Activated naive CD8-positive, alpha-beta T cell (primary cell): Measurements from ENCODE around the gene SORCS3.

Source experiments
- H3K27ac Mint-ChIP-seq: one replicate; pipeline ENCODE4 v1.8.0; 2021; ENCODE audit warnings: mixed read lengths
- H3K27me3 Mint-ChIP-seq: one replicate; pipeline ENCODE4 v1.8.0; 2021; ENCODE audit warnings: mixed read lengths
- H3K36me3 Mint-ChIP-seq: one replicate; pipeline ENCODE4 v1.8.0; 2021; ENCODE audit warnings: mixed read lengths
- H3K4me1 Mint-ChIP-seq: one replicate; pipeline ENCODE4 v1.8.0; 2021; ENCODE audit warnings: low read depth, mixed read lengths
- H3K4me3 Mint-ChIP-seq: one replicate; pipeline ENCODE4 v1.8.0; 2021; ENCODE audit warnings: mild to moderate bottlenecking, mixed read lengths
- H3K9me3 Mint-ChIP-seq: one replicate; pipeline ENCODE4 v1.8.0; 2021; ENCODE audit warnings: low read depth, mixed read lengths

SORCS3 gene

DNA sequence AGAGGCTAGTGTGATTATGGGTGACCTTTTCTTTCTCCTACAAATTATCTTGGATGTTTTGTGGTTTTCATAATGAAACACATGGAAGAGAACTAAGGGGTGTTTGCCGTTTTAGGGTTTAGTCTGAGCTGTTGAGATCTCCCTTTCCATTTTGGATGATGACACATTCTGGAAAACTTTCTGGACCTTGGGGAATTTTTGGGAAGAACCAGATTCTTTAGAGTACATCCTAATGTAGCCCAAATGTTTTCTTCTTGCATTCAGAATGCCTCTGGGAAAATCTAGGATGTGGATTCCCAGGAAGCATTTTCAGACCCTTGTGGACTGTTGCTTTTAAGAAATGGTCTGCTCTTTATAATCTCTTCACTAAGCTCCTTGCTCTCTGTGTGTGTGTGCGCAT lies 165.7 kb downstream of the SORCS3 start:
- Mint-ChIP-seq H3K4me3 (no peak overlapping the region), H3K9me3 (peaks cover 6% of the 10 kb centered on the region), H3K27me3 (peaks cover 10% of the 10 kb centered on the region), H3K27ac (no peak overlapping the region), H3K36me3 (no peaks in the 10 kb centered on the region), H3K4me1 (no peaks in the 10 kb centered on the region)

DNA sequence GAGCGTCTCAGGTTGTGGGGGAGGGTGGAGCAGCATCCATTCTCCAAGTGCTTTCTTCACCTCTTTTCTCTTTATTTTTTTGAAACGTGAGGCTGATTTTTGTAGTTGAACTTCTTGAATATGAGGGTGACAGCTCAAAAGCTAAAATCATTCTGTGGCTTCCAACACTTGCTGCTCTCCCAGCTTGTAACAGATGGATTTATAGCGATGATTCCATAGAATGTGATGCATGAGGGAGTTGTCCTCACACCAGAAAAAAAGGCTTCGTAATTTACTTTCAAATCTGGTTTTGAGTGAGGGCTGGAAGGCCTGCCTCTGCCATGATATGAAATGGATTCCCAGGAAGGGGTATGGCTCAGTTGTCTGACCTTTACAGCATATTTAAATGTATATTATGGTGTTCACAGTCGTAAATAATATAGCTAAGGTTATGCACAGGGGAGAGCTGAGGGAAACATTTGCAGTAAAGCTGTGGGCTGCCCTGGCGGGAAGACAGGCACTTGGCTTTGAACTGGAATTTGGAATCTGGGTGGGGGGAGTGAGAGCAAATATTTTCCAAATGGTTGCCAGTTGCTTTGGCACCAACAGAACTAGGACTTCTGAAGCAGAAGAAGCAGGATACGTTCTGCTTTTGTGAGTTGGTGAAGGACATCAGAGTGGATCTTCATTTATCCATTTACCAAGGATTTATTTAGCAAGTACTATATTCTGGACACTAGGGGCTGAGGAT lies 166.7 kb downstream of the SORCS3 start:
- Mint-ChIP-seq H3K4me1 (no peaks in the 10 kb centered on the region), H3K27me3 (peaks cover 10% of the 10 kb centered on the region), H3K27ac (no peak overlapping the region), H3K9me3 (peaks cover 6% of the 10 kb centered on the region), H3K36me3 (no peaks in the 10 kb centered on the region), H3K4me3 (no peak overlapping the region)

GRCh38 chr10:104809288-104810090 lies 168.4 kb downstream of the SORCS3 start:
- H3K36me3 Mint-ChIP-seq: no peaks in the 10 kb centered on the region
- peaks cover 6% of the 10 kb centered on the region for H3K9me3 Mint-ChIP-seq
- no peak overlapping the region for H3K4me3 Mint-ChIP-seq
- H3K27ac Mint-ChIP-seq: no peak overlapping the region
- H3K27me3 Mint-ChIP-seq: peaks cover 11% of the 10 kb centered on the region
- H3K4me1 Mint-ChIP-seq: no peaks in the 10 kb centered on the region

DNA sequence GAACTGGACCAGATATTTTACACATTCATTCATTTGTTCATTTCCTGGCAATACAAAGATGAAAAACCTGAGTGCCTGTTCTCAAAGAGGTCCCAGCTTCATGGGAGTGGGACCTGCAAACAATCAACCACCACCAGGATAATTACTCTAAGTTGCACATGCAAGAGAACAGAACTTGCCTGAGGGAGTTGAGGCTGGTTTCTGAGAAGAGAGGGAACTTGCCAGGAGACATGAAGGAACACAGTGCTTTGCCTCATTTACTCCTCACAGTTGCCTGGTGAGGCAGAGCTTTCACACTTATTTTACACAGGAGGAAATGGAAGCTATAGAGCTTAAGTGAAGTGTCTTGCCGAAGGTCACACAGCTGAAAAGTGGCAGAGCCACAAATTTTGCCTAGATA lies 170.1 kb downstream of the SORCS3 start:
- Mint-ChIP-seq H3K9me3 (peaks cover 6% of the 10 kb centered on the region), H3K36me3 (no peaks in the 10 kb centered on the region), H3K27me3 (peaks cover 10% of the 10 kb centered on the region), H3K4me1 (no peaks in the 10 kb centered on the region), H3K4me3 (no peak overlapping the region), H3K27ac (no peak overlapping the region)

DNA sequence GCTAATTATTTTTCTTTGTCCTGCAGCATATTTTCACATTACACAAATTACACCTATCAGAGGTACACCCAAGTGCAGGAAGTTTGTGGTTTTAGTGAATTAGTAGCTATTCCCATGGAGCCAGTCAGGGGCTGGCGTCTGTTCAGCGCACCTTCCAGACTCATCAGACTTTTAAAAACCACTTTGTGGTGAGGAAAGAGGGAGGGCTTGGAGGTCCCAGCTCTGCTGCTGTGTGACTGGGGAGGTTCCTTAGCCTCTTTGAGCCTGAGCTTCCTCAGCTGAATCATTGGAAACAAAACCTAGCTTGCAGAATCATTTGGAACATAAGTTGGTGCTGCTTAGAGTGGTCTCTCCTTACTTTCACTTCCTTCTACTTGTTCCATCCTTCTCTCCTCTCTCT lies 175.4 kb downstream of the SORCS3 start:
- H3K4me1 Mint-ChIP-seq: peaks cover 2% of the 10 kb centered on the region
- H3K4me3 Mint-ChIP-seq: no peak overlapping the region
- no peaks in the 10 kb centered on the region for H3K36me3 Mint-ChIP-seq
- H3K27ac Mint-ChIP-seq: no peak overlapping the region
- H3K27me3 Mint-ChIP-seq: peaks cover 6% of the 10 kb centered on the region
- no peaks in the 10 kb centered on the region for H3K9me3 Mint-ChIP-seq

- Mint-ChIP-seq H3K27ac (no peak overlapping the region), H3K4me3 (no peak overlapping the region), H3K27me3 (peaks cover 5% of the 10 kb centered on the region), H3K36me3 (no peaks in the 10 kb centered on the region), H3K9me3 (peaks cover 5% of the 10 kb centered on the region), H3K4me1 (peaks cover 2% of the 10 kb centered on the region)
Observed at GRCh38 chr10:104819731-104820130, 178.6 kb downstream of the SORCS3 start.

DNA sequence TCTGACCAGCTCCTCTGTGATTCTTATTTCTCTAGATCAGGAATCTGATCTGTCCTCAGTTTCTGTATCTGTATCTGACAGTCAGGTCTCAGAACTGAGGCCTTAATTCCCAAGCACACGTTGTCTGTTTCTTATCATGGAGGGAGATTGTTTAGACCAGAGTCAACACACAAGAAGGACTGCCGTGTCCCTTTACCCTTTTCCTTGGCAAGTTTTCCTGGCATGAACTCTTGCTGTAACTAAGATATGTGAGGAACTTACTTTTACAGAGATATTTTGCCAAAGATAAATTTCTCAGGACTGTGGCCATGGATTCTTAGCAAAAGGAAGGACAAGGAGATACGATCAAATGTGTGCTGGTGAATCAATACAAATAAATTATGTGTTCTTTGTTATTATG lies 181.0 kb downstream of the SORCS3 start:
- peaks cover 9% of the 10 kb centered on the region for H3K9me3 Mint-ChIP-seq
- H3K27me3 Mint-ChIP-seq: peaks cover 7% of the 10 kb centered on the region
- H3K4me3 Mint-ChIP-seq: no peak overlapping the region
- no peaks in the 10 kb centered on the region for H3K36me3 Mint-ChIP-seq
- no peaks in the 10 kb centered on the region for H3K4me1 Mint-ChIP-seq
- no peak overlapping the region for H3K27ac Mint-ChIP-seq

- Mint-ChIP-seq H3K4me3 (no peak overlapping the region), H3K4me1 (no peaks in the 10 kb centered on the region), H3K36me3 (no peaks in the 10 kb centered on the region), H3K27me3 (peaks cover 8% of the 10 kb centered on the region), H3K27ac (no peak overlapping the region), H3K9me3 (peaks cover 14% of the 10 kb centered on the region)
Observed at GRCh38 chr10:104824380-104825006, 183.4 kb downstream of the SORCS3 start.

DNA sequence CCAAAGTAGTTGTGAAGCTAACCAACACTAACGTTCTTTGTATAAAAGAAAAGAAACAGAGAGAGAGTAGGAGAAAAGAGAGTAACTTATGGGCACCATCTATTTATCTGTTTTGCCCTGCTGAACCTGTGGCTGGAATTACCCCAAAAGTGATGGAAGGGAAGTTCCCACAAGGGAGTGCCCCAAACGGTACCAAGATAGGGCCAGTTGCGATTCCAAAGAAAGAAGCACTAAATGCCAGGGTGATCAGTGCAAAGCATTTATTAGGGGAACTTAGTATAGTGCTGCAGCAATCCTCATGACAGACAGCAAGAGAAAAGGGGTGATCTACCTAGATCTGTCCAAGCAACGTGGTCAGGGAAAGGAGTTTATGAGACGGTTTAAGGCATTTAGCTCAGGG lies 190.2 kb downstream of the SORCS3 start:
- peaks cover 10% of the 10 kb centered on the region for H3K9me3 Mint-ChIP-seq

DNA sequence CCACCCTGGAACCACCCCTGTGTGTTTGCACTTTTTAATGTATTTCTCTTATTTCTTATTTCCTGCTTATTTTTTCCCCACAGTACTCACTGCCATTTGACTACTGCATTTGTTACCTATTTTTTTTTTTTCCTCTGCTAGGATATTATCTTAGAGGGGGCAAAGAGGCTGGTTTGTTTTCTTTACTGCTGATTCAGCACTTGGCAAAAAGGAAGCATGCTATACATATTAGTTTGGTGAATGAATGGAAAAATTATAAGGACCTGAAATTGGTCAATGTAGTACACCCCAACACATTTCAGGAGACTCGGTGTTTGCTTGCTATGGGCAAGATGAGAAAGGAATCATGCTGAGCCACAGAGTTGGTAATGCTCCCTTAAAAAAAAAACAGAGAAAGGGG lies 193.5 kb downstream of the SORCS3 start:
- Mint-ChIP-seq H3K27ac (no peak overlapping the region), H3K9me3 (no peaks in the 10 kb centered on the region), H3K4me3 (no peak overlapping the region), H3K36me3 (no peaks in the 10 kb centered on the region), H3K4me1 (no peaks in the 10 kb centered on the region), H3K27me3 (peaks cover 2% of the 10 kb centered on the region)

More for the DNA sequence above, 190.2 kb downstream of the SORCS3 start:
- no peaks in the 10 kb centered on the region for H3K4me1 Mint-ChIP-seq
- no peak overlapping the region for H3K27ac Mint-ChIP-seq
- H3K27me3 Mint-ChIP-seq: peaks cover 7% of the 10 kb centered on the region
- H3K4me3 Mint-ChIP-seq: no peak overlapping the region
- H3K36me3 Mint-ChIP-seq: no peaks in the 10 kb centered on the region

DNA sequence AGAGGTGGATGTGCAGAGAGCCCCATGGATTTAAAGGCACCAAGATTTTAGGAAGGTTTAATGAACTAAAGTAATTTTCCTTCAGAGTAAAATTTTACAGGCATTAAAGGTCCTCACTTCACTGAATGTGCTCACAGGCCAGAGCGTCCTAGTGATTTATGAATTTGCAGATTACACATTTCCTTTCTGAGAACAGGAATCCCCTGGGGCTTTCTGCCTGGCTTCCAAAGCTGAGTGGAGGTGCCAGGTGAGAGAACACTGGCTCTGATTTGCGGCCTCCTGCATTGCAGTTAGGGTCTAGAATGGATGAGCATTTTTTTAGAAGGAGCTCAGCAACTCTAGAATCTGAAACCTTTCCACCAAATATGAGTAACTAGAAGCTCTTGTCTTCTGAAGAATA lies 194.3 kb downstream of the SORCS3 start:
- H3K9me3 Mint-ChIP-seq: no peaks in the 10 kb centered on the region
- no peak overlapping the region for H3K4me3 Mint-ChIP-seq
- H3K27me3 Mint-ChIP-seq: peaks cover 2% of the 10 kb centered on the region
- H3K36me3 Mint-ChIP-seq: no peaks in the 10 kb centered on the region
- no peaks in the 10 kb centered on the region for H3K4me1 Mint-ChIP-seq
- H3K27ac Mint-ChIP-seq: no peak overlapping the region

DNA sequence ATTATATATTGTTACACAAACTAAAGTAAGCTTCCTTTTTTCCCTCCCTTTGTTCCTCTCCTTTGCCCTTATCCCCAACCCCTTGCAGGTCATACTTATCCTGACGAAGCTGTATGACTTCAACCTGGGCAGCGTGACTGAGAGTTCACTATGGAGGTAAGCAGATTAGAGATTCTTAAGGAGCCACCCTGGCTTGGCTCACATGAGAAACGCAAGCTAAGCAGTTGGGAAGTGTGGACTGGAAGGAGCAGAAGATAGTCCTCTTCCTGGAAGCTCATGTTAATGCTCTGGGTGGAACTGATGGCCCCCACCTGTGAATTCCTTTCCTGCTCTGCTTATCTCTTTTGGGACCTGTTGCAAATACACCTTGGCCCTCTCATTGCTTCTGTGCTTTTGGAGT lies 201.6 kb downstream of the SORCS3 start:
- no peaks in the 10 kb centered on the region for H3K36me3 Mint-ChIP-seq
- H3K27me3 Mint-ChIP-seq: no peaks in the 10 kb centered on the region
- H3K9me3 Mint-ChIP-seq: no peaks in the 10 kb centered on the region
- H3K4me3 Mint-ChIP-seq: no peak overlapping the region
- no peaks in the 10 kb centered on the region for H3K4me1 Mint-ChIP-seq
- no peak overlapping the region for H3K27ac Mint-ChIP-seq

DNA sequence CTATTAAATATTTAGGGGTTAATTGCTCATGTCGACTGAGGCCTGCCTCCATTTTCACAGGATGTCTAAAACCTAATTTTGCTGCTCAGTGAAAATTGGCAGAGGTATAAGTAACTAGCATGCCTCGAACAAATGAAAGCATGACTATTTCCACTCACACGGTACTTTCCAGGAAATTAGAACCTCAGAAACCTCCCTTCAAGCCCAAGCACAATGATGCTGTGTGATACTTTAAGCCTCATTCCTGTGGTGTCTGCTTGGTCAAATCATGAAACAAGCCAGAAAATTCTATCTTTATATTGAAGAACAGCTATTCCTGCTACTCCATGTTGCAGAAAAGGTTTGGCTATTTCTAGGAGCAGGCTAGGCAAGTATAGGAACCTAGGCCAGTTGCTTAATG lies 203.0 kb downstream of the SORCS3 start:
- Mint-ChIP-seq H3K27ac (no peak overlapping the region), H3K36me3 (no peaks in the 10 kb centered on the region), H3K27me3 (no peaks in the 10 kb centered on the region), H3K4me3 (no peak overlapping the region), H3K4me1 (no peaks in the 10 kb centered on the region), H3K9me3 (no peaks in the 10 kb centered on the region)

DNA sequence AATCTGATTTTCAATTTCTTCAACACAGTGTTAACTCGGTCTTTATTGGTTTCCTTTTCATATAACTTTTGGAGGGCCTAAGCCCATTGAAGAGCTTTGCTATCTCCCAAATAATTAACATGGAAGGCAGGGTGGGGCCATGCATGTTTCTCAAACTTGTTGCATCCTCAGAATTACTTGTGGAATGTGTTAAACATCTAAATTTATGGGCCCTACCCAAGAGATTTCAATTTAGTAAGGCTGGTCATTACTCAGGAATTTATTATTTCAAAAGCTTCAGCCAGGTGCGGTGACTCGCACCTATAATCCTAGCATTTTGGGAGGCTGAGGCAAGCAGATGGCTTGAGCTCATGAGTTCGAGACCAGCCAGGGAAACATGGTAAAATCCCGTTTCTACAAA lies 208.9 kb downstream of the SORCS3 start:
- Mint-ChIP-seq H3K36me3 (no peaks in the 10 kb centered on the region), H3K9me3 (no peaks in the 10 kb centered on the region), H3K4me3 (no peak overlapping the region), H3K27me3 (no peaks in the 10 kb centered on the region), H3K27ac (no peak overlapping the region), H3K4me1 (no peaks in the 10 kb centered on the region)

DNA sequence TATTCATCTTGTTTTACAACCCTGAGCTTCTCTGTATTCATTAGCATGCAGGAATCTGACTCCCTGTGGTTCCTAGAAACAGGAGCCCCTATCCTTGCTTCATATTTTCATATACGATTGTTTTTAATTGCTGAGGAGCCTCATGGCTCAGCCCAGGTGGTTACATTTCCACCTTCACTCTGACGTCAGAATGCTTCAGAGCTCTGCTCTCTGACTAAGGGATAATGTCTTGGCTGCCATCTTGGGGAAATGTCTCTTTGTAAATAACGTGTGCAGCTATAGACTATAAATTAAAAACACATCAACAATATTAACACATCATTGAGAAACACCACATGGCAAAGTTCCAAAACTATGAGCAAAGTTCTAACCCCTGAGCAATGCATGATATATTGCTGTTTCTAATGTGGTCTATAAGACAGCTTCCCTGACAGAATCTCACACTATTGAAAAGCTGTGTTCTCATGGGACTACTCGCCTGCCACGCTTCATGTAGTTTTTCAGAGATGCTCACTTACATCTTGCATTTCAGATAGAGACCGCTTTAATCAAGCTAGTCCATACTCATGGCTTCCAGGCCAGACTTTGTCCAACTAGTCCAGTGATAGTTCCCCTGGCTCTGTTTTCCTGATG lies 227.0 kb downstream of the SORCS3 start:
- Mint-ChIP-seq H3K27me3 (peaks cover 3% of the 10 kb centered on the region), H3K27ac (no peak overlapping the region), H3K36me3 (no peaks in the 10 kb centered on the region), H3K9me3 (no peaks in the 10 kb centered on the region), H3K4me3 (no peak overlapping the region), H3K4me1 (no peaks in the 10 kb centered on the region)
